Testis (tissue), 3 donors: ENCODE results near the gene RFXAP. TPM values are rescaled to one million over a fixed set of nuclear protein-coding genes. Genes with fewer than 3 reads are reported as not detected.

Experiments used
- DNase-seq: peaks from one replicate; pipeline ENCODE4 v3.0.0-alpha.2; 2019
- H3K27ac ChIP-seq, 2 donors: fragments of 200-600 bp; sonication (generic); one replicate each; pipeline ENCODE4 v1.5.1; 2019
- H3K27me3 ChIP-seq: fragments of 200-600 bp; sonication (generic); one replicate; pipeline ENCODE4 v1.5.1; 2019
- H3K36me3 ChIP-seq: fragments of 200-600 bp; sonication (generic); one replicate; pipeline ENCODE4 v1.5.1; 2017; ENCODE audit warnings: low read depth; ENCODE audit errors: missing control alignments
- H3K4me1 ChIP-seq: fragments of 200-600 bp; sonication (generic); one replicate; pipeline ENCODE4 v1.5.1; 2019
- H3K4me3 ChIP-seq, 2 donors: fragments of 200-600 bp; sonication (generic); one replicate each; pipeline ENCODE4 v1.5.1; 2017 to 2019
- H3K9me3 ChIP-seq: fragments of 200-600 bp; sonication (generic); one replicate; pipeline ENCODE4 v1.5.1; 2017
- CTCF ChIP-seq, 3 experiments: fragments of 450-650 bp in 2 of 3; fragments of 200-600 bp in 1 of 3; sonication (generic) in 1 of 3; IDR thresholded peaks; one replicate each; pipeline ENCODE4 v1.5.1; 2016 to 2019; ENCODE audit warnings: antibody characterized with exemption in 3 of 3, mild to moderate bottlenecking in 2 of 3, moderate library complexity in 1 of 3
- POLR2A ChIP-seq: fragments of 450-650 bp; IDR thresholded peaks from one replicate; pipeline ENCODE4 v1.6.1; 2017; ENCODE audit warnings: antibody characterized with exemption, mild to moderate bottlenecking, moderate library complexity
- WGBS, 2 donors: methylation state at CpG; one replicate each; pipeline ENCODE4 v1.1.5; 2018; 5-methylcytosine and 5-hydroxymethylcytosine counted together
- intact Hi-C: fragments of 100-400 bp; cut with DNase I; formaldehyde crosslinking; loops from one replicate; pipeline ENCODE4 v1.15.1; 2023; ENCODE audit warnings: low total_unique reads
- polyA plus RNA-seq: library from polyadenylated mRNA; stranded (reverse); fragments of 350-450 nt; fragmentation: Illumina TruSeq; extraction: RNeasy Lipid Tissue Mini Kit (QIAGEN cat#74804); gene quantifications from one replicate; pipeline ENCODE4 v1.2.3, GENCODE V29; 2014; ENCODE audit warnings: low read depth, low replicate concordance; ENCODE audit not compliant: insufficient read depth
- total RNA-seq, 2 donors: library from RNA; depleted of rRNA; stranded (reverse); fragments of >200 nt; gene quantifications; one replicate each; pipeline ENCODE4 v1.2.3, GENCODE V29; 2016

Gene RFXAP
- total and polyA plus RNA-seq, 3 donors from 2014 or later = 6.6 to 11.1 (median 10.3) TPM

DNA sequence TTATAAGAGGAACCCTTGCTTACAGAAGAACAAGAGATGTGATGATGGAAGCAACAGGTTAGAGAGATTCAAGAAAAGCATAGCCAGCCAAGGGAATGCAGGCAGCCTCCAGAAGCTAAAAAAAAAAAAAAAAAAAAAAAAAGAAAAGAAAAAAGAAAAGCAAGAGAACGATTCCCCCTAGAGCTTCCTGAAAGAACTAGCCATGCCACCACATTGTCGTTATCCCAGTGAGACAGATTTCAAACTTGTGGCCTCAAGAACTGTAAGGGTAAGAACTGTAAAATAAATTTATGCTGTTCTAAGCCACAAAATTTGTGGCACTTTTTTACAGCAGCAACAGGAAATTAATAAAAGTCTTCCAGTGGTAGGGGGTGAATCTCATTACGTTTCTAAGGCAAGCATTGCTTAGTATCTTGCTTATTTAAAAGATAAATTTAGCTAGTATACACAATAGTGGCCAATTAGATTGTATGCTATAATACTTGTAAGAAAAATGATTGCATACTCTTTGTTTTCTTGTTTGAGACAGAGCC is 21.8 kb downstream of the RFXAP start:
- no peak overlapping the region for H3K4me3 ChIP-seq
- TF ChIP-seq CTCF (IDR thresholded peaks at IDR 0.05) = no peak
- TF ChIP-seq POLR2A = no peak
- intact Hi-C loops = no loop called here
- no peak for DNase-seq
- no peaks in the 10 kb centered on the region for H3K9me3 ChIP-seq
- no peaks in the 10 kb centered on the region for H3K27me3 ChIP-seq
- no peak overlapping the region for H3K27ac ChIP-seq
- WGBS, 2 donors = 41 to 42% methylated on average over 3 of the region's 3 CpGs
- H3K36me3 ChIP-seq = no peaks in the 10 kb centered on the region
- no peaks in the 10 kb centered on the region for H3K4me1 ChIP-seq

- H3K27ac ChIP-seq = no peak overlapping the region
- no peaks in the 10 kb centered on the region for H3K27me3 ChIP-seq
- no peaks in the 10 kb centered on the region for H3K9me3 ChIP-seq
- TF ChIP-seq CTCF (IDR thresholded peaks at IDR 0.05) (no peak), POLR2A (no peak)
- intact Hi-C loops = no loop called here
- 81 to 86% methylated on average over 5 of the region's 5 CpGs for WGBS, 2 donors
- DNase-seq = no peak
- H3K36me3 ChIP-seq = no peaks in the 10 kb centered on the region
- H3K4me3 ChIP-seq = no peak overlapping the region
- no peaks in the 10 kb centered on the region for H3K4me1 ChIP-seq
These were observed 22.4 kb downstream of the RFXAP start for GRCh38 chr13:36841391-36841790.

DNA sequence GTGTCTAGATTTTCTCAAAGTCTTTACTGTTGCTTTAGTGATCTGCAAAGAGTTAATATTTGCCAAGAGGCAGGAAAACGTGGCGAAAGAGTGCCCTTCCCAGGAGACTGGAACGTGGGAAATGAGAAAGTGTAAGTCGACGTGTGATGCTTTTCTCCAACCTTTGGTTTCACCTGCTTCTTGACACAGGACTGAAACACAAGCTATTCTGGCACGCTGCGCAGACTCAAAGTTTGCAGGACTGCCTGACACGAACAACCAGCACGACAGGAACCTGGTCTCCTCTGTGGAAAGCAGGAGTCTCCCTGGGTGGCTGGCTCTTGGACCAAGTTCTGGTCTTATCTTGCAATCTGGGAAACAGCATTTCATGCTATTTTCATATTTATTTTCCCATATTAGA is 28.6 kb downstream of the RFXAP start:
- Histone ChIP-seq H3K4me3 (no peak overlapping the region), H3K27me3 (no peaks in the 10 kb centered on the region), H3K36me3 (no peaks in the 10 kb centered on the region), H3K4me1 (no peaks in the 10 kb centered on the region), H3K27ac (no peak overlapping the region), H3K9me3 (no peaks in the 10 kb centered on the region)
- WGBS, 2 donors = 42 to 50% methylated on average over 9 of the region's 9 CpGs
- no peak for TF ChIP-seq CTCF (IDR thresholded peaks at IDR 0.05)
- TF ChIP-seq POLR2A = no peak
- no peak for DNase-seq
- intact Hi-C loops = no loop called here

DNA sequence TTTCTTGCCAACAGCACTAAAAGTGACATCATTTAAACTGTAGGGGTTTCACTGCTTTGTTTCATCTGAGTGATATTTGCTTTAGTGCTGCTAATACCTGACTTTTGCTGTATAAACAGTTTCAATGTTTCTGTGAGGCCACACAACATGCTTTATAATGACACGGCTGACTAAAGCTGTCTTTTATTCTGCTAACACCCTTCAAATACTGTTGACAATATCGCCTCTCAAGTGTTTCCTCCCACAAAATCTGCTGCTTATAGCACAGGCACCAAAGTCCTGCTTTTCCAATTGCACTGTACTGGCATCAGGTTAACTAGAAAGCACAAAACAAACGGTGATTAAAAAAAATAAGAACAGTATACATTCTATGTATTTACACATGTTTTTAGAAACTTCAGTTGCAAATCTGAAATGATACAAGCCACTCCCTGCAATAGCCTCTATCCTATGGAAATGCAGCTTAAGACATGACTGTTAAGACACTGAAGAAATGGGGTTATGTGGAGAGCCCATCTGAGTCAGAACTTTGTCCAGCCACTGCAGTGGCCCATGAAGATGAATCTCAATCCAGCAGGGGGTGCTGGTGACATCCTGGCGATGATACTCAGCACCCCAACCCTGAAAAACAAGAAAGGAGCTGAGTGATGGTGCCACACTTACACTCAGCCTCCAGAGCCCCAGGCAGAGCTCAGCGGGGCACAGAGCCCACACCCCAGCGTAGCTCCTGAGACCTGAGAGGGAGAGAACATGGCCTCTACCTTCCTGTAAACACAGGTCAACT is 29.4 kb downstream of the RFXAP start:
- no peaks in the 10 kb centered on the region for H3K4me1 ChIP-seq
- WGBS, 2 donors = 63 to 76% methylated on average over 4 to 6 of the region's 6 CpGs
- TF ChIP-seq CTCF (IDR thresholded peaks at IDR 0.05) (no peak), POLR2A (no peak)
- H3K27ac ChIP-seq = no peak overlapping the region
- H3K4me3 ChIP-seq = no peak overlapping the region
- DNase-seq = no peak
- intact Hi-C loops = no loop called here
- no peaks in the 10 kb centered on the region for H3K27me3 ChIP-seq
- no peaks in the 10 kb centered on the region for H3K9me3 ChIP-seq
- H3K36me3 ChIP-seq = no peaks in the 10 kb centered on the region
